Kidney epithelial cell (primary cell): Measurements from ENCODE around the gene FOXF2. TPM values are rescaled to one million over a fixed set of nuclear protein-coding genes. Genes with fewer than 3 reads are reported as not detected.
A peak's percentile ranks its signal among the peaks of the same experiment; 100 is the strongest.

Source experiments
- DNase-seq: peaks from one replicate; pipeline ENCODE4 v3.0.0-alpha.2; 2010; ENCODE audit warnings: low read depth
- H3K27me3 ChIP-seq: 2 replicates; pipeline ENCODE4 v1.6.0; 2011; ENCODE audit warnings: low read length; ENCODE audit not compliant: control insufficient read depth, insufficient read depth
- H3K36me3 ChIP-seq: 2 replicates; pipeline ENCODE4 v1.5.1; 2011; ENCODE audit warnings: low read length; ENCODE audit not compliant: control insufficient read depth, insufficient read depth
- H3K4me3 ChIP-seq: 2 replicates; pipeline ENCODE4 v1.5.1; 2011; ENCODE audit warnings: low read depth, mild to moderate bottlenecking, control low read depth, low read length
- CTCF ChIP-seq: IDR thresholded peaks from 2 replicates; pipeline ENCODE4 v1.5.1; 2011; ENCODE audit warnings: mild to moderate bottlenecking, moderate library complexity, low read length, control low read depth, inconsistent platforms; ENCODE audit not compliant: insufficient read depth, poor library complexity, severe bottlenecking
- total RNA-seq: library from RNA; depleted of rRNA; stranded (reverse); fragments of >200 nt; gene quantifications from 2 replicates; pipeline ENCODE4 v1.2.3, GENCODE V29; 2015

FOXF2 gene
- total RNA-seq, 1 donor from 2014 or later, result 0.38 TPM

- H3K36me3 ChIP-seq, result no peaks in the 10 kb centered on the region
- peaks cover 81% of the 10 kb centered on the region for H3K27me3 ChIP-seq
- no peak overlapping the region for H3K4me3 ChIP-seq
- TF ChIP-seq CTCF, result no peak
- DNase-seq, result no peak
Measured at GRCh38 chr6:1395941-1396908, 6.8 kb downstream of the FOXF2 start.

- peaks cover 71% of the 10 kb centered on the region for H3K27me3 ChIP-seq
- peak; percentile 99 for TF ChIP-seq CTCF
- DNase-seq, result peak; percentile 4
- no peak overlapping the region for H3K4me3 ChIP-seq
- no peaks in the 10 kb centered on the region for H3K36me3 ChIP-seq
Measured at GRCh38 chr6:1396952-1397868, 7.8 kb downstream of the FOXF2 start.

- H3K4me3 ChIP-seq, result no peak overlapping the region
- peaks cover 51% of the 10 kb centered on the region for H3K27me3 ChIP-seq
- DNase-seq, result no peak
- no peak for TF ChIP-seq CTCF
- no peaks in the 10 kb centered on the region for H3K36me3 ChIP-seq
Measured at GRCh38 chr6:1399085-1399780, 9.9 kb downstream of the FOXF2 start.

GRCh38 chr6:1400126-1400850 lies 10.9 kb downstream of the FOXF2 start:
- Histone ChIP-seq H3K36me3 (no peaks in the 10 kb centered on the region), H3K27me3 (peaks cover 41% of the 10 kb centered on the region), H3K4me3 (no peak overlapping the region)
- no peak for DNase-seq
- no peak for TF ChIP-seq CTCF

GRCh38 chr6:1402369-1402768 lies 13.0 kb downstream of the FOXF2 start:
- Histone ChIP-seq H3K27me3 (peaks cover 22% of the 10 kb centered on the region), H3K36me3 (no peaks in the 10 kb centered on the region), H3K4me3 (no peak overlapping the region)
- no peak for DNase-seq
- TF ChIP-seq CTCF, result no peak
